VCaP (cell line): ENCODE measurements around the gene ITGAE.

ENCODE experiments used
- H3K27ac ChIP-seq: fragments of 450-650 bp; 2 replicates; pipeline ENCODE4 v1.5.1; 2017
- CTCF ChIP-seq: fragments of 450-650 bp; conservative IDR thresholded peaks from 2 replicates; pipeline ENCODE4 v1.5.1; 2017; ENCODE audit warnings: mild to moderate bottlenecking, moderate library complexity

The ITGAE gene

GRCh38 chr17:3688852-3689261 lies 112.1 kb downstream of the ITGAE start:
- H3K27ac ChIP-seq = no peak overlapping the region
- no peak for TF ChIP-seq CTCF

- H3K27ac ChIP-seq = no peak overlapping the region
- TF ChIP-seq CTCF = no peak
Observed at GRCh38 chr17:3688027-3688553, 112.9 kb downstream of the ITGAE start.

- no peak overlapping the region for H3K27ac ChIP-seq
- TF ChIP-seq CTCF = no peak
Observed at GRCh38 chr17:3685174-3685573, 115.8 kb downstream of the ITGAE start.

GRCh38 chr17:3683054-3683511 lies 117.9 kb downstream of the ITGAE start:
- no peak overlapping the region for H3K27ac ChIP-seq
- TF ChIP-seq CTCF = peak; percentile 97

GRCh38 chr17:3682033-3682432 lies 119.0 kb downstream of the ITGAE start:
- no peak for TF ChIP-seq CTCF
- H3K27ac ChIP-seq = no peak overlapping the region

GRCh38 chr17:3681565-3681964 lies 119.4 kb downstream of the ITGAE start:
- H3K27ac ChIP-seq = no peak overlapping the region
- TF ChIP-seq CTCF = no peak

- no peak overlapping the region for H3K27ac ChIP-seq
- TF ChIP-seq CTCF = no peak
Observed at GRCh38 chr17:3681057-3681456, 119.9 kb downstream of the ITGAE start.
